PC-3 (cell line): Measurements from ENCODE around the gene USP15. TPM values are rescaled to one million over a fixed set of nuclear protein-coding genes. Genes with fewer than 3 reads are reported as not detected.

Experiments
- ATAC-seq: fragments of 200-7000 bp; cut with Tn5 transposase; 2 replicates; pipeline ENCODE4 v1.9.1; 2020; ENCODE audit warnings: mild to moderate bottlenecking, moderate library complexity
- BruUV-seq: library from RNA; stranded (reverse); fragments of 400-500 nt; replicated peaks from 2 replicates; lab custom pipeline; 2021; lab: Mats Ljungman, UMichigan
- CTCF ChIA-PET: fragments of 300-600 bp; sonication (Branson Sonifier 250); formaldehyde crosslinking; loops from one replicate; lab custom pipeline; 2022; ENCODE audit warnings: antibody characterized with exemption; lab: Charles Lee
- POLR2A ChIA-PET: fragments of 300-600 bp; sonication (Branson Sonifier 250); formaldehyde crosslinking; loops from one replicate; lab custom pipeline; 2022; ENCODE audit warnings: antibody characterized with exemption; ENCODE audit not compliant: unreplicated experiment; lab: Charles Lee
- DNase-seq: peaks from one replicate; pipeline ENCODE4 v3.0.0-alpha.2; 2015
- H2AFZ ChIP-seq: fragments of 300-600 bp; sonication (generic); 2 replicates; pipeline ENCODE4 v1.6.0; 2016; ENCODE audit warnings: antibody characterized with exemption, low read length
- H3F3A ChIP-seq: fragments of 300-600 bp; sonication (generic); one replicate; pipeline ENCODE4 v1.6.0; 2017; ENCODE audit warnings: antibody characterized with exemption, low read length, control low read depth, mild to moderate bottlenecking; ENCODE audit not compliant: unreplicated experiment
- H3K27ac ChIP-seq: fragments of 300-600 bp; sonication (generic); 2 replicates; pipeline ENCODE4 v1.5.1; 2016; ENCODE audit warnings: mild to moderate bottlenecking, low read length
- H3K27me3 ChIP-seq: fragments of 300-600 bp; sonication (generic); 2 replicates; pipeline ENCODE4 v1.6.1; 2016; ENCODE audit warnings: low read length, mixed read lengths
- H3K36me3 ChIP-seq: fragments of 300-600 bp; sonication (generic); 2 replicates; pipeline ENCODE4 v1.6.1; 2016; ENCODE audit warnings: low read depth, mixed run types, low read length, mixed read lengths
- H3K4me1 ChIP-seq: fragments of 300-600 bp; sonication (generic); 2 replicates; pipeline ENCODE4 v1.5.1; 2016; ENCODE audit warnings: low read length; ENCODE audit not compliant: insufficient read depth
- H3K4me2 ChIP-seq: fragments of 300-600 bp; sonication (generic); 2 replicates; pipeline ENCODE4 v1.6.0; 2016; ENCODE audit warnings: low read length
- H3K4me3 ChIP-seq: fragments of 300-600 bp; sonication (generic); 2 replicates; pipeline ENCODE4 v1.5.1; 2016; ENCODE audit warnings: mild to moderate bottlenecking, low read length, mixed read lengths
- H3K79me2 ChIP-seq: fragments of 300-600 bp; sonication (generic); 2 replicates; pipeline ENCODE4 v1.6.1; 2017; ENCODE audit warnings: low read length, mixed read lengths
- H3K9ac ChIP-seq: fragments of 300-600 bp; sonication (generic); 2 replicates; pipeline ENCODE4 v1.6.0; 2016; ENCODE audit warnings: mild to moderate bottlenecking, low read length
- H3K9me2 ChIP-seq: fragments of 300-600 bp; sonication (generic); replicated peaks from 2 replicates; pipeline ENCODE4 v1.6.1; 2016; ENCODE audit warnings: mixed run types, low read length, mixed read lengths
- H3K9me3 ChIP-seq: fragments of 300-600 bp; sonication (generic); 2 replicates; pipeline ENCODE4 v1.6.1; 2016; ENCODE audit warnings: low read length, mixed read lengths
- H4K20me1 ChIP-seq: fragments of 300-600 bp; sonication (generic); 2 replicates; pipeline ENCODE4 v1.6.1; 2016; ENCODE audit warnings: low read length, mixed read lengths
- CTCF ChIP-seq: fragments of 300-600 bp; sonication (generic); conservative IDR thresholded peaks from 2 replicates; pipeline ENCODE4 v1.5.1; 2017; ENCODE audit warnings: antibody characterized with exemption, low read depth, mild to moderate bottlenecking, low read length
- EZH2 ChIP-seq: fragments of 300-600 bp; sonication (generic); IDR thresholded peaks from one replicate; pipeline ENCODE4 v1.6.1; 2017; ENCODE audit warnings: antibody characterized with exemption, mild to moderate bottlenecking, low read length; ENCODE audit not compliant: unreplicated experiment
- EZH2phosphoT487 ChIP-seq: fragments of 300-600 bp; sonication (generic); IDR thresholded peaks from 2 replicates; pipeline ENCODE4 v1.6.1; 2018; ENCODE audit warnings: mild to moderate bottlenecking, antibody characterized with exemption, low read length, borderline replicate concordance
- intact Hi-C: fragments of 100-400 bp; cut with micrococcal nuclease; formaldehyde crosslinking; loops from 2 replicates; pipeline ENCODE4 v1.9.0; 2023
- total RNA-seq: library from RNA; depleted of rRNA; stranded (reverse); fragments of >200 nt; gene quantifications from 2 replicates; pipeline ENCODE4 v1.2.3, GENCODE V29; 2014

The USP15 gene
- total RNA-seq, 1 experiment from 2014 or later = 46.1 TPM

- TF ChIP-seq EZH2phosphoT487 (no peak), CTCF (no peak), EZH2 (no peak)
- Histone ChIP-seq H3K79me2 (peaks cover 51% of the 10 kb centered on the region), H3K36me3 (peaks cover 27% of the 10 kb centered on the region), H3K9me2 (no peaks in the 10 kb centered on the region), H3K4me3 (no peak overlapping the region), H3K9me3 (no peaks in the 10 kb centered on the region), H3K27me3 (no peaks in the 10 kb centered on the region), H3K27ac (no peak overlapping the region), H2AFZ (no peak overlapping the region), H3K4me1 (no peaks in the 10 kb centered on the region), H3K9ac (no peak overlapping the region), H3F3A (no peaks in the 10 kb centered on the region), H3K4me2 (no peak overlapping the region), H4K20me1 (peaks cover 5% of the 10 kb centered on the region)
- BruUV-seq = no TSS peak
- intact Hi-C loops = no loop called here
- ATAC-seq (no peak), DNase-seq (no peak)
- ChIA-PET POLR2A (no interaction called here), CTCF (no interaction called here)
Measured at GRCh38 chr12:62297321-62297720, 37.1 kb downstream of the USP15 start.

GRCh38 chr12:62299617-62300016 lies 39.4 kb downstream of the USP15 start:
- H3K9me3 ChIP-seq = no peaks in the 10 kb centered on the region
- DNase-seq (no peak), ATAC-seq (no peak)
- BruUV-seq = no TSS peak
- H2AFZ ChIP-seq = no peak overlapping the region
- H3K27me3 ChIP-seq = no peaks in the 10 kb centered on the region
- H3K79me2 ChIP-seq = peaks cover 39% of the 10 kb centered on the region
- no peak overlapping the region for H3K4me3 ChIP-seq
- peaks cover 47% of the 10 kb centered on the region for H3K36me3 ChIP-seq
- H3K4me1 ChIP-seq = no peaks in the 10 kb centered on the region
- H3K9ac ChIP-seq = no peak overlapping the region
- TF ChIP-seq CTCF (no peak), EZH2 (no peak), EZH2phosphoT487 (no peak)
- H3K27ac ChIP-seq = no peak overlapping the region
- ChIA-PET POLR2A (no interaction called here), CTCF (interaction anchor here (0.7 kb wide), 1 partner anchor 33 kb away, joined by 5 read pairs; no protein-coding TSS in a partner anchor)
- no peak overlapping the region for H3K4me2 ChIP-seq
- H4K20me1 ChIP-seq = no peaks in the 10 kb centered on the region
- intact Hi-C loops = no loop called here
- H3F3A ChIP-seq = no peaks in the 10 kb centered on the region
- H3K9me2 ChIP-seq = no peaks in the 10 kb centered on the region

GRCh38 chr12:62301080-62301798 lies 41.0 kb downstream of the USP15 start:
- Histone ChIP-seq H3K27me3 (no peaks in the 10 kb centered on the region), H3K79me2 (peaks cover 35% of the 10 kb centered on the region), H3K4me1 (no peaks in the 10 kb centered on the region), H2AFZ (no peak overlapping the region), H4K20me1 (no peaks in the 10 kb centered on the region), H3K9ac (no peak overlapping the region), H3K9me3 (no peaks in the 10 kb centered on the region), H3K4me3 (no peak overlapping the region), H3F3A (no peaks in the 10 kb centered on the region), H3K9me2 (no peaks in the 10 kb centered on the region), H3K36me3 (peaks cover 35% of the 10 kb centered on the region), H3K27ac (no peak overlapping the region), H3K4me2 (no peak overlapping the region)
- BruUV-seq = no TSS peak
- TF ChIP-seq CTCF = no peak
- TF ChIP-seq EZH2phosphoT487 = no peak
- TF ChIP-seq EZH2 = no peak
- intact Hi-C loops = no loop called here
- ATAC-seq = no peak
- ChIA-PET POLR2A (no interaction called here), CTCF (no interaction called here)
- no peak for DNase-seq
